ENCODE data around the gene MED16.
"Not testable (repeated sequence)": the region's sequence is repeated elsewhere in the genome, so short reads cannot be mapped to it uniquely, and the experiment has no call there.

The MED16 gene

GRCh38 chr19:907183-907853 is 14.3 kb upstream of the MED16 start:
- no peak for DNase-seq (ENCODE audit: low read depth, low spot score)

- DNase-seq (ENCODE audit: low read depth, low spot score): no peak
Observed at GRCh38 chr19:906480-906879, 13.5 kb upstream of the MED16 start.

- no peak for DNase-seq (ENCODE audit: low read depth, low spot score)
Observed at GRCh38 chr19:904545-904944, 11.6 kb upstream of the MED16 start.

GRCh38 chr19:903266-903797 is 10.3 kb upstream of the MED16 start:
- DNase-seq (ENCODE audit: low read depth, low spot score): no peak

- no peak for DNase-seq (ENCODE audit: low read depth, low spot score)
Observed at GRCh38 chr19:902446-903226, 9.6 kb upstream of the MED16 start.

GRCh38 chr19:902093-902370 is 9.0 kb upstream of the MED16 start:
- no peak for DNase-seq (ENCODE audit: low read depth, low spot score)

GRCh38 chr19:901216-902092 is 8.5 kb upstream of the MED16 start:
- DNase-seq (ENCODE audit: low read depth, low spot score): no peak

GRCh38 chr19:900302-901111 is 7.5 kb upstream of the MED16 start:
- no peak for DNase-seq (ENCODE audit: low read depth, low spot score)

- no peak for DNase-seq (ENCODE audit: low read depth, low spot score)
Observed at GRCh38 chr19:900043-900301, 7.0 kb upstream of the MED16 start.

GRCh38 chr19:899336-900042 is 6.5 kb upstream of the MED16 start:
- DNase-seq (ENCODE audit: low read depth, low spot score): no peak

GRCh38 chr19:898663-899062 is 5.7 kb upstream of the MED16 start:
- DNase-seq (ENCODE audit: low read depth, low spot score): no peak

- DNase-seq (ENCODE audit: low read depth, low spot score): no peak
Observed at GRCh38 chr19:897442-898039, 4.6 kb upstream of the MED16 start.

GRCh38 chr19:896999-897398 is 4.0 kb upstream of the MED16 start:
- no peak for DNase-seq (ENCODE audit: low read depth, low spot score)

- no peak for DNase-seq (ENCODE audit: low read depth, low spot score)
Observed at GRCh38 chr19:896434-896833, 3.4 kb upstream of the MED16 start.

GRCh38 chr19:892243-892893 is 619 bp downstream of the MED16 start:
- DNase-seq (ENCODE audit: low read depth, low spot score): no peak

- DNase-seq (ENCODE audit: low read depth, low spot score): not testable (repeated sequence)
Observed at GRCh38 chr19:891421-892200, 1.4 kb downstream of the MED16 start.

GRCh38 chr19:890831-891230 is 2.2 kb downstream of the MED16 start:
- DNase-seq (ENCODE audit: low read depth, low spot score): no peak

- DNase-seq (ENCODE audit: low read depth, low spot score): no peak
Observed at GRCh38 chr19:889662-890295, 3.2 kb downstream of the MED16 start.
